HG03565 (cell line): ENCODE data around the gene PIGS.
"Not testable (repeated sequence)": the region's sequence is repeated elsewhere in the genome, so short reads cannot be mapped to it uniquely, and the experiment has no call there.

Experiments
- ATAC-seq: cut with Tn5 transposase; IDR thresholded peaks from one replicate; pipeline ENCODE4 v1.9.1; 2021; ENCODE audit warnings: mild to moderate bottlenecking, moderate library complexity; ENCODE audit not compliant: unreplicated experiment

The PIGS gene

DNA sequence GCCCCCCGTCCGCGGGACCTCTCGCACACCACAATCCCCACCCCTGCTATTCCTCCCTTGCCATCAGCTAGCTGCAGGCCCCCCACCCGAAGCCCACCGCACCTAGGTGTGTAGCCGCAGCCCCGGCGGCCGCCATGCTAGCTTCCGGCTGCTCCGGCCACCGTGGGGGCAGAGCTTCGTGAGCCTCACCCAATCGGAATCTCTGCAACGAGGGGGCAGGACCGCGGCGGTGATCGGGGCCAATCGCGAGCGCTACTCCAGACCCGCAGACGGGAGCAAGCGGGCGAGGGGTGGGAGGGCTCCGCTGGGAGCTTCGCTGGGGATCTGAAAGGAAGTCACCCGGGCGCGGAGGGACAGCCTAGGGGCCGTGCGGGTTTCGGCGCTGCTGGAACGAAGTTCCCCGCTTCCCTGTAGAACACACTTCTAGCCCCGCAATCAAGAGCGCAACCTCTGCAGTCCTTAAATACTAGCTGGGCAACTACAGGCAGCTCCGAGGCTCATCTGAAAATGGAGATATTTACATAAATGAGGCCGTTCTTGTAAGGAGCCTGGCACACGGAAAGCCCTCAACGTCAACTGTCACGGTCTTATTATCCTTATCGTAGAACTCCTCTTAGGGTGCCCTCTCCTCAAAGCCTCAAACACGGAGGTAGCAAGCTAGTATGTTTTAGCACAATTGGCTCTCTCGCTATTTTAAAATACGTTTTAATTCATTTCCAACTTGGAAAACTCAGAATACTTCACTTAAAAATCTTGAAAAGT lies at the start of gene PIGS:
TSS of gene PIGS (minus strand) at position 164 of the 762 bp plus-strand sequence. CDS start at position 136, 28 bp downstream.
- peak; percentile 66 for ATAC-seq

DNA sequence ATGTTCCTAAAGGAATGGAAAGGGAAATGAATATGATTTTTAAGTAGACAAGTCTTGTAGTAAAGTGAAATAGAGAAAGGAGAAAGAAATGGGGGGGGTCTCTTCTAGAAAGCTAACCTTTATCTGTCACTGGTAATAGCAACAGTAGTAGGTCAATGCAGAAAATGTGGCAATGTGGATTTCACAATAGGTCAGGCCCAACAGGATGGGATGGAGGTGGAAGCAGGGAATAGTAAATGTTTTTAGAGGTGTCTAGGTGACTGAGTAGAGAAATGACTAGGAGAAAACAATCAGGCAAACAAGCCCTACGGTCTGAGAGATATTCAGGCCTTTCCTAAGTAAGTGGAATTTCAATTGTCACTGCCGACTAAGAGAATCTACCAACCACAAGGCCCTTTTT lies 48.7 kb upstream of the PIGS start:
- no peak for ATAC-seq

DNA sequence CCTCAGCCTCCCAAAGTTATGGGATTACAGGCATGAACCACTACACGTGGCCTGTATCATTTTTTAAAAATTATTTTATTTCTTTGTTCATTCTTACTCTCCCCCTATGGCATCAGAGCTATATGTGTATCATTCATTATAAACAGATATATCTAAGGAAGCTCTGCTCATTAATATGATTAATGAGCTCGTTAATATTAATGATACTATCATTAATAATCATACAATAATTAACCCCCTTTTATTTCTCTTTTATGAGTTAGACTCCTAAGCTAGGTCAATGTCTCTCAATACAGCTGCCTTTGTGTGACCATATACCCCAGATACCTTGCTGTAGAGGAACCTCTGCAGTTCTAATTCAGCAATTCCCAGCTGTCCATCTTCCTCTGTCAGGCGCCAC lies 47.1 kb upstream of the PIGS start:
- no peak for ATAC-seq

DNA sequence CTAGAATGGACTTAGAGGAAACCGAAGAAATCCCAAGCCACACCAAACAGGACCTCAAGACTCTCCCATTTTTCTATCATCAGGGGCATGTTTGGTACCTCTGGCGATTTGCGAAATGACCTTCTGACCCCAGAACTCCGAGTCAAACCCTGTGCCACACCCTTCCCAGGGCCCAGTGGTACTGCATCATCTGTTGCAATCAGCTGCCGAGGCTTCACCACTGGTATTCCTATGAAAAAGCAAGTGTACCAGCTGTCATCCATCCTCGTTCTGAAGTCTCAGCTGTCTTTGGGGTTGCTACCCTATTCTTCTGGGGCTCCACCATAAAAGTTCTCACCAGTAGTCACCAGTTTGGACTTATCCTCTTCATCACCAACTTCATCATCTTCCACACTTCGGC lies 45.0 kb upstream of the PIGS start:
- no peak for ATAC-seq

DNA sequence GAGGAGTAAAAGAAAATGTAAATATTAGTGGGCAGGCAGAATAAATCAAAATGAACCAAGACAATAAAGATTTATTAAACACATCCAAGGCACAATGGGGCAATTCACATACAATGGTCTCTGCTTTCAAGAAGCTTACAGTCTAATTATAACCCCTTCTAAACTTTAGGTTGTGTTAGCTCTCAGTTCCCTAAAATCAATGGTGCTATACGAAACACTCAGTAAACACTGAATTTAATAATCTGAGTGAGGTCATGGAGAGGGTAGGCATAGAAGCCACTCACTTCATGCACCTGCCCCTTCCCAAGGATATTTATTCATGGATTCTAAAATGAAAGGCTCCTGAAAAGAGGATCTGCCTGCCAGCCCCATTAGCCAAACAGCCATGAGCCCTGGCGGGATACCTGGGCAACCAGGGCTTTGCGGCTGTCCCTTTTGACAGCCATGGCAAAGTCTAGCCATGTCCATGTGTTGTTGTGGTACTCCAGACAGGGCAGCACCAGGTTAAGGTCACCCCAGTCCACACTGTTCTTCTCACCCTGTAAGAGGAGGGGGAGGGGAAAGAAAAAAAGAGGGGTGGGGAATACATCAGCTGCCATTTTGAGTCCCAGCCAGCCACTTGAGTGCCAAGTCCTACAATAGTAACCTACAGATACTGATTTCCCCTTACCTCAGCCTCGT lies 44.1 kb upstream of the PIGS start:
- ATAC-seq: no peak

DNA sequence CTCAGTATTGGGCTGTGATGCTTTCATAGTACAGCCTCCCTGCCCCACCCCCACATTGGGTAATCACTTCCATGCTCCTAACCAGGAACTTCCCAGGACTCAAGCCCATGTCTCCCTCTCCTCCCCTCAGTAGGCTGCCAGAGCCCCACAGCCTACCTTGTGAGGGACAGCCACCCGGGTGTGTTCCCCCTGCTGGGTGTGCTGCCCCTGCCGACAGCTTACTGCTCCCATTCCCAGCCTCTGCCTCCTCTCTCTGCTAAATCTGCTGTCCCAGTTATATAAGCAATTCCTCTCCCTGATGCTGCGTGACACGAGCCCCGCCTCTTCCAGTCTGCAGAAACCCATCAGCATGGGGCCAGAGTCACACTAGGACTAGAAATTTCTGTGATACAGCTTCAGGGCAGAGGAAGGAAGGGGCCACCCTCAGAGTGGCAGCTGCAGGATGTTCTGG lies 42.6 kb upstream of the PIGS start, which contains the start of gene RSKR:
TSS of gene RSKR (minus strand) at position 255 of the 451 bp plus-strand sequence. CDS start at position 231, 24 bp downstream.
- ATAC-seq: no peak

DNA sequence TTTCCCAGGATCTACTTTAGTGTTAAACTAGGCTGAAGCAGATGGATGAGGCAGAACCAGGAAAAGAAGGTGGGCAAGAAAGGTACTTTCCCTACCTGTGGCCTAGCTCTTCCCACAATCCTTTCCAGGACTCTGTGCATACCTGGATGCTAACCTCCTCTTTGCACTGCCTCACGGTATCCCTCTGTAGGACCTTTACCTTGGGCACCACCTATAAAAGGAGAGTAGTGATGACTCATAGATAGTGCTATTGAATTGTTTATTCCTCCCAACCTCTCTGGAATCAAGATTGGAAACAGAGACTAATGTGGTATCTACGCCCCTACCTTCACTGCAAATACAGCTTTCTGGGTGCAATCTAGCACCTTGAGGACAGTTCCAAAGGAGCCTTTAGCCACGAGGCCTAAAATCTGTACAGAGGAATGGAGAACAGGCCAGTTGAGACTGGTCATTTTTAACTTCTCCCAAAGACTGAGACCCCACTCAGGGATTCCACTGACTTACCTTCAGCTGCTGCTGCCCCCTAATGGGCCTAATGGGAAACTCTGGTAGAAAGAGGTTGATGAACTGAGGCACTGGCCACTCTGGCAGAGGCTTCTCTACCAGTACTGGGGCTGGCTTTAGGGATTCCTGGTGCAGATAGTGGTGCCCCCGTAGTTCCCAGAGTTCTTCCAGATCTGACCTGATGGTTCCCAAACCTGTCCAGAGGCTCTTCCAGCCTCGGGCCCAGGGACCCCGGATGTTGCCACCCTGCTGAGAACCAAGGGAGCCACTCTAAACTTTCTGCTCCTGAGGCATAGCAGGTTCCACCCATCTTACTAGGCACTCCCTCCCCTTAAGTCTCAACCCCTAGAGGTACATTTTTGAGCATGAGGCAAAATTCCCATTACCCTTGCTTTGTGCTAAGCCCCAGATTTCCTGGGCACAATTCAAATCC lies 41.9 kb upstream of the PIGS start:
- no peak for ATAC-seq

DNA sequence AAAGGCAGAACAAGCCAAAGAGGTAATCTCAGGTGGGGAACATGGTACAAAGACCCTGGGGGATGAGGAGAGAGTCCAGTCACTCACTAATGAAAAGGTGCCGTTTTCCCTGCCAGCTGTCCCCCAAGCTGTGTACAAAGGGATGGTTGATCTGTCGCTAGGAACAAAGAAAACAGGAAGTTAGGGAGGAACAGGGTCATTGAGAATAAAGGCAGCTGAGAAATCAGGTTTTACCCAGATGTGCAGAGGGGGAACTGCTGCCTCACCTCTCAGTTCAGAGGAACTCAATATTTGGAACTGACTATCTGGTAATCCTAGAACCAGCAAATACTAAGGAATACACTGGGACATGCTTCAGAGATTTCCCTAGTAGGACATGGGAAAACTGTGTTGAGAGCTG lies 41.2 kb upstream of the PIGS start:
- no peak for ATAC-seq

DNA sequence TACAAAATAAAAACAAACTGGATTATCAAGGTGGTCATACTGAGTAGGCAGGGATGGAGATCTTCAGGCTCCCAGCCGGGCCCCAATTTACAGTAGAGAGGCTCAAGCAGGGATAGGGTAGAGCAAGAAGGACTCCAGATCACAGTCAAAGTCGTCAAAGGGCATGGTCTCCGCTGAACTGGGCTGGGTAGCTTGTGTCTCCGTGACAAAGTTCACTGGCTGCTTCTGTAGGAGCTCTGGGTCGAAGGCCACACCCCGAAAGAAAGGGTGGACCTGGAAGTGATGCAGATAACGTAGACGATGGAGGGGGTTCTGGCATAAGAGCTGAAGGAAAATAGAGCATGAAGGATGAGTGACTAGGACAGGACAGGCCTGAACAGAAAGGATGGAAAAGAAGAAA lies 39.1 kb upstream of the PIGS start:
- ATAC-seq: no peak

DNA sequence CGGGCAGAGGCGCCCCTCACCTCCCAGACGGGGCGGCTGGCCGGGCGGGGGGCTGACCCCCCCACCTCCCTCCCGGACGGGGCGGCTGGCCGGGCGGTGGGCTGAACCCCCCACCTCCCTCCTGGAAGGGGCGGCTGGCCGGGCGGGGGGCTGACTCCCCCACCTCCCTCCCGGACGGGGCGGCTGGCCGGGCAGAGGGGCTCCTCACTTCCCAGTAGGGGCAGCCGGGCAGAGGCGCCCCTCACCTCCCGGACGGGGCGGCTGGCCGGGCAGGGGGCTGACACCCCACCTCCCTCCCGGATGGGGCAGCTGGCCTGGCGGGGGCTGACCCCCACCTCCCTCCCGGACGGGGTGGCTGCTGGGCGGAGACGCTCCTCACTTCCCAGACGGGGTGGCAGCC lies 32.7 kb upstream of the PIGS start:
- ATAC-seq: not testable (repeated sequence)

DNA sequence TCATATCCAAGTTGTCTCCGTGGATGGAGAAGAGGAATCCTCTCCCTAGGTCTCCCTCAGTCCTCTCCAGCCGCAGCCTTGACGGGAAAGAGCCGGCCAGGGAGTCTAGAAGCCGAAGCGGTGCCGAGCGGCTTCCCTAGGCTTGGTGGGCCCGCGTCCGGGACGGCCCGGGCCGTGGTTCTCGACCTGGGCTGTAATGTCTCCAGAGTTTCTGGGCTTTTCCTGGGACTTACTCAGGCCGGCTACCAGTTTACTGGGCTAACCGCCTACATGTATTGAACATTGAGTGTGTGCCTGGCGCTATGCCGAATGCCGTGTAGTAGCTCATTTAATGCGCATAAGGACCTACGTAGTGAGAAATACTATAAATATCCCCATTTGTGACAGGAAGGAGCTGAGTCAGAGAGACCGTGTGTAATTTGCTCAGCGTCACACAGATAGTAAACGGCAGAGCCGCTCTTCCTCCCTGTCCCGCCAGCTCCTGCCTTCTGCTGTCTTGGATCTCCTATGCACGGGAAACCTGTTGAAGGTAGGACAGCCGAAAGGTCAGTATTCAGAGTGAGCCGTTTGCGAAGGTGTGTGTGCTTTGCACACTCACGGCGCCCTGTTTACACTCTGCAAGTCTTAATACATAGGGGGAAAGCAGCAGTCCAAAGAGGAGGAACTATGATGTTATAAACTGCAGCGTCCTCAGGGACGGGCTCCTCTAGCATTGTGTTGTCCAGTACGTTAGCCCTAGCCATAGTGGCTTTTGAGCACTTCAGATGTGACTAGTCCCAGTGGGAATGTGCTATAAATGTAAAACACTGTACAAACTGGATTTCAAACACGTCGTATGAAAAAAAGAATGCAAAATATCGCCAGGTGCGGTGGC lies 28.2 kb upstream of the PIGS start:
- ATAC-seq: peak; percentile 30

DNA sequence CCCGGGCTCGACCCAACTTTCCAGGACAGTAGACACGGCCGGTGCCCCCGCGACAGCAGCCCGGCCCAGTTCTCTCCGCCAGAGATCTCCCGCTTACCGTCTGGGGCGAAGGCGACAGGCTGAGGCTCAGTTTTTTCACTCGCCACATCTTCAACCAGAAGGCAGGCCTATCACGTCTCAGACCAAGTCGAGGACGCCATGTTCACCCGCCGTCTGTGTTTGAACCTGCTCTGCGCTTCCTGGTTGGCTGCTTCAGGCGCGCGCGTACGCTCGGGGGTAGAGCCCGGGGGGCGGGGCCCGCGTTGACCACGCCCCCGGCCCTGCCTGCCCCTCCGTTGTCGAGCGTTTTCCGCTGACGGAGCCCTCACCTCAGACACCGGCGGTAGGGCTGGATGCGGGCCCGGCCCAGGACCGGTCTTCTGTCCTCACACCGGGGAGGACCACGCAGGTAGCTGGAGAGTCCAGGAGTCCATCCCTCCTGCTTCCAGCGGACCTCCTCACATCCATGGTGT lies 27.5 kb upstream of the PIGS start, which contains the start of gene SPAG5:
TSS of gene SPAG5 (minus strand) at position 227 of the 512 bp plus-strand sequence. CDS start at position 148, 79 bp downstream.
- peak; percentile 73 for ATAC-seq

DNA sequence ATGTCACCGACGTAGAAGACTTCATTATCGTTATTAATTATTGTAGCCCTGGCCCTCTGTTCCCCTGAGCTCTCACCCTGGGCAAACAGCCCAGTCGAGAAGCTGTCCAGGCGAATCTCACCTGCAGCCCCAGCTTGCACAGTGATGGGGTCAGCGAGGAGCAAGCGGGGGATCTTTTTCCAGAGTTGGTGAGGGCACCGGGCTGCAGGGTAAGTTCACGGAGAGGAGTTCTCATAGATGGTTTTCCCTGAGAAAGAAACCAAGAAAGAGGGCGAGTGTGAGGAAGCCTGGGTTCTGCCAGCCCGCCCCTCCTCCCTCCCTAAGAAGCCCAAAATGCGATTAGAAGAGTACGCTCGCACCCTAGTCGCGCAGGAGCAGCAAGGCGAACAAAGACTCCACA lies 27.1 kb upstream of the PIGS start:
- ATAC-seq: no peak

DNA sequence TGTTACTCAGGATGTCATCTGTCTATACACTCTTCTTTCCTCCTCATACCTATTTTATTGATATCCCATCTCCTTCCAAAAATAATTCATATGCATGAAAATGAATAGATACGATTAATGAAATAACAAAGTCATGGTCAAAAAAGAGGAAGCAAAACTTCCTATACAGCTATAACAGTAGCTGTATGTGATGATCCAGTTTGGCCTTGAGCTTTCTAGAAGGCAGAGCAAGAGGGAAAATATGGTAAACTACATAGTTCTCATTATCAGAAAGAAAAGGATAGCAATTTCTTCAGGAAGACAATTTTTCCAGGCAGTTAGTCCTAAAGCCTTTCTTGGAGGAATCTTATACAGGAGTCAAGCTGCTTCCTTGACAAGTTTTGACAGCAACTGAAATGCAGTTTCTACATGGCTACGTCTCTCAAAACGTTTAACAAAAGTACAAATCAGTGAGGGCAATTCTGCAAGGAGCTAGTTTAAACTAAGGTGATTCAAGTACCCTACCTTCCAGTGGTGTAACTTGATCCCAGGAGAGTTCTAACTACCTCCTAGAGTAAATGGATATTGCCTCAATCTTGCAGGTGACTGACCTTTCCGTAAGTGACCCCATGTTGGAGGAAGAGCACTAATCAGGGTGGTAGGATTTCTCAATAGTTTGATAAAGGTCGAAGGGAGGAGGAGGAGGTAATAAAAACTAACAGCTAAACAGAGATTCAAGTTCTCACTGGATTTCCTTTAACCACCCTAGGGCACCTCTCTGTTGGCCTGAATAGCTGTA lies 26.5 kb upstream of the PIGS start:
- no peak for ATAC-seq

DNA sequence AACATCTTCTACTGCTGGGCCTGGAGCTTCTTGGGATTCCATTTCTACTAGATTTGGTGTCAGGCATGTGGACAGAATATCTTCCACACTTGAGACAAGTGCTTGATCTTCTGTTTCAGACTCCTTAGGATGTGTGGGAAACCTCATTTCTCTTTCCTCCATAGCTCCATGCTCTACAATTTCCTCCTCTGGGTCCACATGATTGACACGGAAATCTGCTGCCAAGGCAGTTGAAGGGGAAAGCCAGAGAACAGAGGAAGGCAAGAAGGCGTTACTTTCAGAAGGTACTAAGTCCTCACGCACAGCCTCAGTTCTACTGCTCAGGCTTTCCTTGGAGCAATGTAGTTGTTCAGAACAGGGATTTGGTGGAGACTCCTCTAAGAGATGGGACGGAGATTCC lies 20.9 kb upstream of the PIGS start:
- no peak for ATAC-seq

DNA sequence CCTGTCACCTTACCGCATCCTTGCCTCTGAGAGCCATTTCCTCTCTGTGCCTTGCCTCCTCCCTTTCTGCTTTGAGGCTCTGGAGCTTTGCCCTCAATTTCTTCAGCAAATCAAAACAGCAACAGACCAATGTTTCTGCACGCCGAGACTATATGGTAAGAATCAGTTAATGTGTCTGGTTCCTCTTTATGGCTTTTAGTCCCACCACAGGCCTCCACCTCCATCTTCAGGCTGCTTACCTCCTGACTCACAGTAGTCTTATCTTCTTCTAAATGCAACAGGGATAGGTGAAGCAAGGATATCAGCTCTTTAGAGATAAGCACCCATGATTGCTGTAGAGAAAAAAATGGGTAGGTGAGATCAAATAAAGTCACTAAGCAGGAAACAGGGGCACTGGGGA lies 14.5 kb upstream of the PIGS start:
- no peak for ATAC-seq

DNA sequence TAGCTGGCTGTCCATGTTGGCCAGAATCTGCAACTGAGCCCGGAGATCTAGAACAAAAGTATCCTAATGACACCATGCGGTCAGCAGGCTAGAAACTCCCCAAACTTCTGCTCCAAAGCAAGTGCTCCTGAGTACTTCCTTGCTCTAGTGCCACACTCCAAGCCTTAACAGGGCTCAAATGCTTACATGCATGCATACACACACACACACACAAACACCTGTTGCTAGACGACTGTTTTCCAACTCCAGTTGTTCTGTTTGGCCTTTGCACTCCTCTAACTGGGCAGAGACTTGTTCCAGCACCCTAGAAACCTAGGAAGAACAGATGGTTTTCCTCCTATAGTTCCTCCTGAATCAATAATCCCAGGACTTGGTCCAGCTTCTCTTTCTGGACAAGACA lies 13.1 kb upstream of the PIGS start:
- ATAC-seq: no peak

DNA sequence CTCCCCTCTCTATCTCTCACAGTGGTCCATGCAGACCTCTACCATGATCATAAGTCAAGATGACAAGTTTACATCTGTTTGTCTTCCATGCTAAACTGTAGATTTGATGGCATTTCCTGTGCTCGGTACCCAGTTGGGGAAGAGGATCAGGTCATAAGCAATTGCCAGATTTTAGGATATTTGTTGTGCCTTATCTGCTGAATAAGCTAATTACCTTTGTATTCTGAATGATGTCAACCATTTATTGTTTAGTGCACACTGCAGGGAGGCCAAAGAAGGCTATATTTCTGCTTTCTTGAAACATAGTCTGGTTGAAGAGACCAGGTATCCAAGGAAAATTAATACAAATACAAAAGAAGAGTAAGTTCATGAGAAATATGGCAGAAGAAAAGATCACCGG lies 11.2 kb upstream of the PIGS start:
- no peak for ATAC-seq

DNA sequence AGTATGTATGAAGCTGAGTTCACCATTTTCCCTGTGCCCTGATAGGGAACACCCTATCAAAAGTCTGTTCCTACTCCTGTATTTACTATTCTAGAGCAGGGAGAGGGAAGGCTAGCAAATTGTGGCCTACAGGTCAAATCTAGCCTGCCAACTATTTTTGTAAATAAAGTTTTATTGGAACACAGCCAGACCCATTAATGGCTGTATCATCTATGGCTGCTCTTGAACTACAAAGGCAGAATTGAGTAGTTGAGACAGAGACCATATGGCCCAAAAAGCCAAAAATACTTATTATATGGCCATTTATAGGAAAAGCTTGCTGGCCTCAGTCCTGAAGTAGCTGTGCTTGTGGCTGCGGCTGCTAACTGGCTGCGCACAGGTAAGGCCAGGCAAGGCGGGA lies 9.6 kb upstream of the PIGS start:
- no peak for ATAC-seq
